Choroid plexus epithelial cell (primary cell): ENCODE measurements around the gene ITGA1.
A peak's percentile ranks its signal among the peaks of the same experiment; 100 is the strongest.
"Not testable (repeated sequence)": the region's sequence is repeated elsewhere in the genome, so short reads cannot be mapped to it uniquely, and the experiment has no call there.

Experiments used
- DNase-seq: peaks from one replicate; pipeline ENCODE4 v3.0.0-alpha.2; 2010; ENCODE audit warnings: low read depth
- H3K4me3 ChIP-seq: 2 replicates; pipeline ENCODE4 v1.5.1; 2011; ENCODE audit warnings: low read depth, mild to moderate bottlenecking, control low read depth, low read length, moderate library complexity
- TF ChIP-seq, protein P1 (sequence below): conservative IDR thresholded peaks from 2 replicates; pipeline ENCODE4 v1.5.1; 2011; ENCODE audit warnings: low read depth, mild to moderate bottlenecking, control low read depth, inconsistent platforms, low read length, moderate library complexity

The ITGA1 gene

DNA sequence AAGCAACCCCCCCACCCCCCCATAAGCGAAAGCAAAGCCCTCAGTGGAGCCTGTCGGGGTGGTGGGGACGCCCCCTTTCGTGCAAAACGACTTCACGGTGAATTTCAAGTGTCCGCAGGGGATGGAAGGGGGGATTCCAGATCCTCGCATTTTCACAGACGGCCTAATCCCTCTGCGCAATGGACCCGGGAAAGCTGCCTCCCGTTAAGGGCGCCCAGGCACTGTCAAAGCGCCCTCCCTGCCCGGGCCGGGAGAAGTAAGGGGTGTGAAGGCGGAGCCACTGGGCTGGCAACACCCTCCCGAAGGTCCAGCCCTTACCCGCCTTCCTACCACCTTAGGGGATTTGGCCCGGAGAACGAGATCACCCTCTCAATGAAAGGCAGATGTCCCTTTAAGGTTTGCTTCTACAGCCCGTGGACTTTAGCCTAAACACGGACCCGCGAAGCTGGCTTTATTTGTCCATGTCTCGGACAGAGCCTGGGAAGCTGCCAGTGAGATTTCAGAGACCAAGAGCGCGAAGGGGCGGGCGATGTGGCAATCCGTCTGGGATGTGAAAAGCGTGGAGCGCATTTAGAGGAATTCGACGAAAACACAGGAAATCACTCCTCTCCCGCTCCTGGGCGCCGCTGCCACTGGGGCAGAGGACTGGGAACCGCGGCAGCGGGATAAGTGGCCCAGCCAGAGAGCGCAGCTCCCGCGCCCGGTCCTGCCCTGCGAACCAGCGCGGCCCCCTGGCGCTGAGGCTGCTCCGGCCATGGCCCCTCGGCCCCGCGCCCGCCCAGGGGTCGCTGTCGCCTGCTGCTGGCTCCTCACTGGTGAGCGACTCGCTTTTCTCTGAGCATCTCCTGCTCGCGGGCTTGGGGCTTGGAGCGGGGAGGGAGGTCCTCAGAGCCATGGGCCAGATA, at the start of gene ITGA1, which contains the start of gene PELO:
ITGA1 (plus strand) TSS at position 317 of the 905 bp plus-strand sequence; CDS start at position 755, 438 bp downstream.
PELO (plus strand) TSS at position 317 of the 905 bp plus-strand sequence. CDS start 12,479 bp downstream, outside the sequence.
- TF ChIP-seq, protein P1, sequence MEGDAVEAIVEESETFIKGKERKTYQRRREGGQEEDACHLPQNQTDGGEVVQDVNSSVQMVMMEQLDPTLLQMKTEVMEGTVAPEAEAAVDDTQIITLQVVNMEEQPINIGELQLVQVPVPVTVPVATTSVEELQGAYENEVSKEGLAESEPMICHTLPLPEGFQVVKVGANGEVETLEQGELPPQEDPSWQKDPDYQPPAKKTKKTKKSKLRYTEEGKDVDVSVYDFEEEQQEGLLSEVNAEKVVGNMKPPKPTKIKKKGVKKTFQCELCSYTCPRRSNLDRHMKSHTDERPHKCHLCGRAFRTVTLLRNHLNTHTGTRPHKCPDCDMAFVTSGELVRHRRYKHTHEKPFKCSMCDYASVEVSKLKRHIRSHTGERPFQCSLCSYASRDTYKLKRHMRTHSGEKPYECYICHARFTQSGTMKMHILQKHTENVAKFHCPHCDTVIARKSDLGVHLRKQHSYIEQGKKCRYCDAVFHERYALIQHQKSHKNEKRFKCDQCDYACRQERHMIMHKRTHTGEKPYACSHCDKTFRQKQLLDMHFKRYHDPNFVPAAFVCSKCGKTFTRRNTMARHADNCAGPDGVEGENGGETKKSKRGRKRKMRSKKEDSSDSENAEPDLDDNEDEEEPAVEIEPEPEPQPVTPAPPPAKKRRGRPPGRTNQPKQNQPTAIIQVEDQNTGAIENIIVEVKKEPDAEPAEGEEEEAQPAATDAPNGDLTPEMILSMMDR, result peak; percentile 34
- DNase-seq, result peak; percentile 82
- H3K4me3 ChIP-seq, result peak within 1 kb of the TSS; percentile 78

GRCh38 chr5:52738095-52738506, 49.6 kb upstream of the ITGA1 start:
- TF ChIP-seq, protein P1, result no peak
- H3K4me3 ChIP-seq, result no peak overlapping the region
- peak; percentile 78 for DNase-seq

DNA sequence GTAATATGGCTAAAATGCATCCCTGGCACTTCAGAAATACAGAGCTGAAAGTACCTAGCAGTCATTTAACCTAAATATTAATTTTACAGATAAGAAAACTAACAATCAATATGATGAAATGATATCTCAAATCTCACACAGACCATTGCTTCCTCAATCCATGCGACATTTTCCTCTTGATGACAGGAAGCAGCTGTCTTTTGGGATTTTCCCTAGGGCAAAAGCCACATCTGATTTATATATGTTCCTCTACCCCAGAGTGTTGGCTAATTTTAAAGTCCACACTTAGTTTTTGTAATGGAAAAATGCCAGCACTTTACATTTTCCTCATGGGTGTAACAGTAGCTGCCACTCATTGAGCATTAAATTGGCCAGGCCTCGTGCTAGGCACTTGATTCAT, 47.7 kb upstream of the ITGA1 start:
- TF ChIP-seq, protein P1, result no peak
- no peak overlapping the region for H3K4me3 ChIP-seq
- no peak for DNase-seq

DNA sequence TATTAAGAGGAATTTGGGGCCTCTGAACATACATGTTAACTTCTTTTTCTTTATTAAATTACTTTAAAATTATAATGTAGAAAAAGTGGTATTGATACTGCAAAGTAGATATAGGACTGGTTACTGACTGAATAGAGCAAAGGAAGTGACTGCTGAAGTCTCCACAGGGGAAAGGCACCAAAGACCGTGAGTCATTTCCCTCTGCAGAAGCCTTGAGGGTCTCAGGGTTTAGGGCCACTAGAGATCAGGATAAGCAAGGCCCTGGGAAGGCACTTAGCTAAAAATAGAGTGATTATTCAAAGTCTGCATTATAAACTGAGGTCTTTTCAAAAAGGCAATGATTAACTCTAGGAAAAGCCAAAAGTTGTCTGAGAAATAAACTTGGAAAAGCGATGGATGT, 44.7 kb upstream of the ITGA1 start:
- TF ChIP-seq, protein P1, result no peak
- DNase-seq, result peak; percentile 40
- no peak overlapping the region for H3K4me3 ChIP-seq

- no peak for DNase-seq
- TF ChIP-seq, protein P1, result no peak
- no peak overlapping the region for H3K4me3 ChIP-seq
These were observed 44.2 kb upstream of the ITGA1 start for GRCh38 chr5:52743529-52743928.

- peak; percentile 90 for DNase-seq
- no peak overlapping the region for H3K4me3 ChIP-seq
- TF ChIP-seq, protein P1, result no peak
These were observed 43.7 kb upstream of the ITGA1 start for GRCh38 chr5:52743970-52744369.

GRCh38 chr5:52744867-52745458, 42.8 kb upstream of the ITGA1 start:
- peak; percentile 57 for DNase-seq
- H3K4me3 ChIP-seq, result not testable (repeated sequence)
